ENCODE data around the gene GALNT18.

The GALNT18 gene

GRCh38 chr11:11531131-11531908 lies 90.5 kb downstream of the GALNT18 start:
- DNase-seq (ENCODE audit: low read depth in 2 of 2): no peak

GRCh38 chr11:11528986-11529385 lies 92.8 kb downstream of the GALNT18 start:
- DNase-seq (ENCODE audit: low read depth in 2 of 2): no peak

- no peak for DNase-seq (ENCODE audit: low read depth in 2 of 2)
These were observed 96.5 kb downstream of the GALNT18 start for GRCh38 chr11:11525283-11525682.

- no peak for DNase-seq (ENCODE audit: low read depth in 2 of 2)
These were observed 97.3 kb downstream of the GALNT18 start for GRCh38 chr11:11524436-11525061.

- DNase-seq (ENCODE audit: low read depth in 2 of 2): no peak
These were observed 99.2 kb downstream of the GALNT18 start for GRCh38 chr11:11522591-11522990.

GRCh38 chr11:11521306-11522002 lies 100.4 kb downstream of the GALNT18 start:
- DNase-seq (ENCODE audit: low read depth in 2 of 2): no peak

GRCh38 chr11:11520231-11521015 lies 101.4 kb downstream of the GALNT18 start:
- no peak for DNase-seq (ENCODE audit: low read depth in 2 of 2)

- DNase-seq (ENCODE audit: low read depth in 2 of 2): no peak
These were observed 102.6 kb downstream of the GALNT18 start for GRCh38 chr11:11519184-11519583.

- no peak for DNase-seq (ENCODE audit: low read depth in 2 of 2)
These were observed 107.6 kb downstream of the GALNT18 start for GRCh38 chr11:11514246-11514645.

- DNase-seq (ENCODE audit: low read depth in 2 of 2): no peak
These were observed 108.4 kb downstream of the GALNT18 start for GRCh38 chr11:11513422-11513821.

- DNase-seq (ENCODE audit: low read depth in 2 of 2): no peak
These were observed 108.9 kb downstream of the GALNT18 start for GRCh38 chr11:11512929-11513328.

GRCh38 chr11:11512502-11512901 lies 109.3 kb downstream of the GALNT18 start:
- no peak for DNase-seq (ENCODE audit: low read depth in 2 of 2)

GRCh38 chr11:11512090-11512489 lies 109.7 kb downstream of the GALNT18 start:
- DNase-seq (ENCODE audit: low read depth in 2 of 2): no peak

GRCh38 chr11:11510939-11511338 lies 110.9 kb downstream of the GALNT18 start:
- DNase-seq (ENCODE audit: low read depth in 2 of 2): no peak

- DNase-seq (ENCODE audit: low read depth in 2 of 2): no peak
These were observed 116.1 kb downstream of the GALNT18 start for GRCh38 chr11:11505692-11506091.

- no peak for DNase-seq (ENCODE audit: low read depth in 2 of 2)
These were observed 116.6 kb downstream of the GALNT18 start for GRCh38 chr11:11505190-11505589.

GRCh38 chr11:11504071-11504470 lies 117.7 kb downstream of the GALNT18 start:
- no peak for DNase-seq (ENCODE audit: low read depth in 2 of 2)

GRCh38 chr11:11502263-11502861 lies 119.4 kb downstream of the GALNT18 start:
- no peak for DNase-seq (ENCODE audit: low read depth in 2 of 2)

- no peak for DNase-seq (ENCODE audit: low read depth in 2 of 2)
These were observed 120.1 kb downstream of the GALNT18 start for GRCh38 chr11:11501546-11502262.

- DNase-seq (ENCODE audit: low read depth in 2 of 2): no peak
These were observed 120.9 kb downstream of the GALNT18 start for GRCh38 chr11:11500744-11501487.

Data from stimulated activated CD8-positive, alpha-beta memory T cell treated with anti-CD3 and anti-CD28 coated beads, Interleukin-2, amount 100 ng/mL, for 1 hour (primary cell).